ENCODE data around the gene ZNF598.

Gene ZNF598

GRCh38 chr16:2028620-2029220 is 19.1 kb upstream of the ZNF598 start:
- no peak overlapping the region for H3K4me3 ChIP-seq (IDR thresholded peaks at IDR 0.05; ENCODE audit: insufficient read depth, low read depth, low read length)
- peaks cover 18% of the 10 kb centered on the region for H3K4me1 ChIP-seq (ENCODE audit: low read depth, poor library complexity, severe bottlenecking)
- no peak overlapping the region for H3K27ac ChIP-seq
- peaks cover 17% of the 10 kb centered on the region for H3K27me3 ChIP-seq (ENCODE audit: insufficient read depth, low read depth)
- H2AFZ ChIP-seq (ENCODE audit: low read depth) = no peak overlapping the region
- no peak overlapping the region for H3K9ac ChIP-seq
- no peaks in the 10 kb centered on the region for H4K20me1 ChIP-seq (ENCODE audit: insufficient read depth)
- TF ChIP-seq CTCF (conservative IDR thresholded peaks at IDR 0.05; ENCODE audit: low read depth, low read length) = no peak
- H3K36me3 ChIP-seq (ENCODE audit: insufficient read depth) = no peaks in the 10 kb centered on the region
- H3K79me2 ChIP-seq (ENCODE audit: insufficient read depth, low read depth) = no peaks in the 10 kb centered on the region
- H3K4me2 ChIP-seq = no peak overlapping the region

GRCh38 chr16:2028146-2028545 is 18.5 kb upstream of the ZNF598 start:
- Histone ChIP-seq H3K36me3 (ENCODE audit: insufficient read depth) (no peaks in the 10 kb centered on the region), H4K20me1 (ENCODE audit: insufficient read depth) (no peaks in the 10 kb centered on the region), H3K4me1 (ENCODE audit: low read depth, poor library complexity, severe bottlenecking) (peaks cover 23% of the 10 kb centered on the region), H3K27ac (no peak overlapping the region), H3K9ac (no peak overlapping the region), H3K79me2 (ENCODE audit: insufficient read depth, low read depth) (no peaks in the 10 kb centered on the region), H3K4me3 (IDR thresholded peaks at IDR 0.05; ENCODE audit: insufficient read depth, low read depth, low read length) (no peak overlapping the region), H3K27me3 (ENCODE audit: insufficient read depth, low read depth) (peaks cover 17% of the 10 kb centered on the region), H2AFZ (ENCODE audit: low read depth) (no peak overlapping the region), H3K4me2 (peak overlapping the region; percentile 89; the same call in 1 of the 2 replicates)
- no peak for TF ChIP-seq CTCF (conservative IDR thresholded peaks at IDR 0.05; ENCODE audit: low read depth, low read length)

- Histone ChIP-seq H3K4me3 (IDR thresholded peaks at IDR 0.05; ENCODE audit: insufficient read depth, low read depth, low read length) (no peak overlapping the region), H3K27ac (no peak overlapping the region), H3K4me1 (ENCODE audit: low read depth, poor library complexity, severe bottlenecking) (peaks cover 23% of the 10 kb centered on the region)
Observed at GRCh38 chr16:2027024-2028010, 17.7 kb upstream of the ZNF598 start.

More at GRCh38 chr16:2027024-2028010, 17.7 kb upstream of the ZNF598 start:
- no peaks in the 10 kb centered on the region for H3K79me2 ChIP-seq (ENCODE audit: insufficient read depth, low read depth)
- H3K36me3 ChIP-seq (ENCODE audit: insufficient read depth) = no peaks in the 10 kb centered on the region
- no peaks in the 10 kb centered on the region for H4K20me1 ChIP-seq (ENCODE audit: insufficient read depth)
- peak overlapping the region; percentile 57 for H2AFZ ChIP-seq (ENCODE audit: low read depth)
- peak overlapping the region; percentile 89 for H3K4me2 ChIP-seq
- H3K27me3 ChIP-seq (ENCODE audit: insufficient read depth, low read depth) = peaks cover 17% of the 10 kb centered on the region
- H3K9ac ChIP-seq = no peak overlapping the region
- TF ChIP-seq CTCF (conservative IDR thresholded peaks at IDR 0.05; ENCODE audit: low read depth, low read length) = no peak
